Measurements from ENCODE around the gene B4GALNT4.
"Not testable (repeated sequence)": the region's sequence is repeated elsewhere in the genome, so short reads cannot be mapped to it uniquely, and the experiment has no call there.

The B4GALNT4 gene

DNA sequence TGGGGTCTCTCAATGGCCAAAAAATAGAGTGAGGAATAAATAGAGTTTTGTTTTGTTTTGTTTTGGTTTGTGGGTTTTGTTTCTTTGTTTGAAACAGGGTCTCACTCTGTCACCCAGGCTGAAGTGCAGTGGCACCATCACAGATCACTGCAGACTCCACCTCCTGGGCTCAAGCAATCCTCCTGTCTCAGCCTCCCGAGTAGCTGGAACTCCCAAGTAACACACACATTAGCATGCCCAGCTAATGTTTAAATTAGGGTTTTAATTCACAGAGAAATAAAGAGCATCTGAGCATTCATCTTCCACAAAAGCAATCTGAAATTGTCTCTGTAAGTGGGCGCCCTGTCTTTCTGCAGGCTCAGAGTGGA is 39.4 kb upstream of the B4GALNT4 start:
- TF ChIP-seq TAF1 (IDR thresholded peaks at IDR 0.05; ENCODE audit: borderline replicate concordance, low read depth, low read length) = no peak
- 0 out of 2 replicates have a peak, but pooled peaks have one; percentile 9 for TF ChIP-seq POLR2A (IDR thresholded peaks at IDR 0.05; ENCODE audit: low read depth, low read length)
- FAIRE-seq = peak; percentile 38
- no peak for DNase-seq (ENCODE audit: insufficient read length)

DNA sequence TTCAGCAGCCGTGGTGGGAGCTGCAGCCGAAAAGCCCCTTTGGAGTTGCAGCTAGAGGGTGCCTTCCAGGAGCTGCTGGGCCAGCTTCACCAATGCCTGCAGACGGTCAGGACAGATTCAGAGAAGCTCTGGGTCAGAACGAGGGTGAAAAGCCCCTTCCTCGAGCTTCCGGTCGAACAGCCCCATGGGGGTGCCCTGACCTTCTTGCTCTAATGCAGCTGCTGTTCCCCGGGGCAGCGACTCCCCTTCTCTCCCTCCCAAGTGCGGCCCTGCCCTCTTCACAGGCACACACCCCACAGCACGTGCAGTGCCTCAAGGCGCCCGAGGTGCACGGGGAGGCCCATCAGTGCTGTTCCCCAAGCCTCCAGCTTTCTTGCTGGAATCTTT is 39.0 kb upstream of the B4GALNT4 start:
- TF ChIP-seq POLR2AphosphoS5 (IDR thresholded peaks at IDR 0.05; ENCODE audit: low read depth, low read length) (no peak), POLR2A (IDR thresholded peaks at IDR 0.05; ENCODE audit: low read depth, low read length) (no peak), TAF1 (IDR thresholded peaks at IDR 0.05; ENCODE audit: borderline replicate concordance, low read depth, low read length) (no peak)
- DNase-seq (ENCODE audit: insufficient read length) = no peak
- FAIRE-seq = no peak

DNA sequence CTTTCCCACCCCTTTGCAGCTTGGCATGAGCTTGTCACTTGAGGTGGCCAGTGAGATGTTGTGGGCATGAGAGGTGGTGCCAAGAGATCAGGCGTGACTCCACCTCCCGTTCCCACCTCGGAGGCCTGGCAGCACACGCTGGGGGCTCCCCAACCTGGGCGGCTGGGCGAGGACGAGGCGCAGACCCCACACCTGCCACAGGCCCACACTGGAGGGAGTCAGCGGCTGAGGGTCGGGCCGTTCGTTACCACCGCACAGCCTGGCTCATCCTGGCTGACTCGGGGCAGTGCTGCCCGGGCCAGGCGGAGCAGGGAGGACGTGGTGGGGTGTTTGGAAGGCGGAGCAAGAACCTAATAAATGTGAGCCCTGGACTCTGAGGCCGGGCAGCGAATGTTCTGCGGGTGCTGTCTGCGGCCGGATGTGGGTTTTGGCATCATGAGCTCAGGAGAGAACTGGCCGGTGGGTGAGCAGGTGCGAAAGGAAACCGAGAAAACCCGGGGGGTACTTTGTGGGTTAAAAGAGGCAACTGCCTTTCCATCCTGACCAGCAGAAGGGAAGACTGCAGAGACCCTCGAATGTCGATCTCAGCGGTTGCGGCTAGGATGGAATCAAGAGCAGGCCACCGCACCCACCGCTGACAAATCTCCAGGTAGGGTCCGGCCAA is 38.5 kb upstream of the B4GALNT4 start:
- FAIRE-seq = peak; percentile 85

DNA sequence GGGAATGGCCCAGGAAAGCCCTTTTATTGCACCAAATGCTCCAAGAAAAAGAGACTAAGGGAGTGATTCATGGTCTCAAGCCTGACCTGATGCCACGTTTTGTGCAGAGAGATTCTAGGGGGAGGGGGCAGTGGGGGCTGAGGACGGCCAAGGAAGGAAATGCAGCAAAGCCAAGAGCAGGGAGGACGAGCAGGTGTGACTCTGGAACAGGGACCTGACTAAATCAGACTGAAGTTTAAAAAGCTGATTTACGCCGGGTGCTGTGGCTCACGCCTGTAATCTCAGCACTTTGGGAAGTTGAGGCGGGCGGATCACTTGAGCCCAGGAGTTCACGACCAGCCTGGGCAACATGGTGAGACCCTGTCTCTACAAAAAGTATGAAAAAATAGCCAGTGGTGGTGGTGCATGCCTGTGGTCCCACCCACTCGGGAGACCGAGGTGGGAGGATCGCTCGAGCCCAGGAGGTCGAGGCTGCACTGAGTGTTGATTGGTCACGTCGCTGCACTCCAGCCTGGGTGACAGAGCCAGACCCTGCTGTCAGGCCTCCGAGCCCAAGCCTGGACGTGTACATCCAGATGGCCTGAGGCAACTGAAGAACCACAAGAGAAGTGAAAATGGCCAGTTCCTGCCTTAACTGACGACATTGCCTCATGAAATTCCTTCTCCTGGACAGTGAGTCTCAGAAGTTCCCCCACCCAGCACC is 37.8 kb upstream of the B4GALNT4 start:
- FAIRE-seq (peak; percentile 46), DNase-seq (ENCODE audit: insufficient read length) (no peak)
- no peak for TF ChIP-seq POLR2AphosphoS5 (IDR thresholded peaks at IDR 0.05; ENCODE audit: low read depth, low read length)
- no peak for TF ChIP-seq TAF1 (IDR thresholded peaks at IDR 0.05; ENCODE audit: borderline replicate concordance, low read depth, low read length)
- TF ChIP-seq POLR2A (IDR thresholded peaks at IDR 0.05; ENCODE audit: low read depth, low read length) = no peak

More for the DNA sequence above, 38.5 kb upstream of the B4GALNT4 start:
- DNase-seq (ENCODE audit: insufficient read length) = no peak
- TF ChIP-seq POLR2A (IDR thresholded peaks at IDR 0.05; ENCODE audit: low read depth, low read length) (no peak), POLR2AphosphoS5 (IDR thresholded peaks at IDR 0.05; ENCODE audit: low read depth, low read length) (no peak), TAF1 (IDR thresholded peaks at IDR 0.05; ENCODE audit: borderline replicate concordance, low read depth, low read length) (no peak)

DNA sequence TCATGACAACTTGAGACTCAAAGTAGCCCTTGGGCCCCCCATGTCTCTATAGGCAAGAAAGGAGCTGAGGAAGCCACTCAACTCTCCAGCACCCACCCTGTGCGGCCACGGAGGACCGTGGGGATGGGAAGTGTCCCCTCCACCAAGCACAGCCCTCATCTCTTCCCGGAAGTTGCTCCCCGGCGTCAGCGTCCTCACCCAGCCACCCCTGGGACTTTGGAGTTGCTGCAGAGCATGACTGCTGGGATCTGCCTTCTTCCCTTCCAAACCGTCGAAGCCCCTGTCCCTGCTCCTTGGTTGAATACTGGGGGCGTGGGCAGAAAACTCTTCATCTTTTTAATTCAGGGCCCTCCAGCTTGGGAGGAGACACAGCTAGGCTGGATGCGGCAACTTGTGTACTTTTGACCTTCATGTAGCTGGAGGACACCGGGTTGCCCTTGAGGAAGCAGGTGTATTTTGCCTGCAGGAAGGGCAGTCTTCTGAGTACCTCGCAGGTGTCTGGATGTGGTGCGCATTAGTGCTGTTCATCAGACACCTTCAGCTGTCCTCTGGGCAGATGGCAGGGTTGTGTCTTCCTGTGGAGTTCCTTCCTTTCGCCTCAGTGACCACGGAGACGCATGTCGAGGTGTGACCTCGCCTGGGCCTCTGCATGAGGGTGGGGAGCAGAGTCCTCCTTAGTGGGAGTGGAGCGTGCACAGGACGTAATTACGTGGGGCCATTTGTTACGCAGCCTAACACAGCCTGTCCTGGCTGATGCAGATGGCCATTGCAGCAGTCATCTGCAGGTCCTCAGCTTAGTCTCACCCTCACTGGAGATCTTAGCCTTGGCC is 36.4 kb upstream of the B4GALNT4 start:
- no peak for DNase-seq (ENCODE audit: insufficient read length)
- FAIRE-seq = peak; percentile 50
- TF ChIP-seq TAF1 (IDR thresholded peaks at IDR 0.05; ENCODE audit: borderline replicate concordance, low read depth, low read length) (no peak), POLR2A (IDR thresholded peaks at IDR 0.05; ENCODE audit: low read depth, low read length) (no peak), POLR2AphosphoS5 (IDR thresholded peaks at IDR 0.05; ENCODE audit: low read depth, low read length) (no peak)

DNA sequence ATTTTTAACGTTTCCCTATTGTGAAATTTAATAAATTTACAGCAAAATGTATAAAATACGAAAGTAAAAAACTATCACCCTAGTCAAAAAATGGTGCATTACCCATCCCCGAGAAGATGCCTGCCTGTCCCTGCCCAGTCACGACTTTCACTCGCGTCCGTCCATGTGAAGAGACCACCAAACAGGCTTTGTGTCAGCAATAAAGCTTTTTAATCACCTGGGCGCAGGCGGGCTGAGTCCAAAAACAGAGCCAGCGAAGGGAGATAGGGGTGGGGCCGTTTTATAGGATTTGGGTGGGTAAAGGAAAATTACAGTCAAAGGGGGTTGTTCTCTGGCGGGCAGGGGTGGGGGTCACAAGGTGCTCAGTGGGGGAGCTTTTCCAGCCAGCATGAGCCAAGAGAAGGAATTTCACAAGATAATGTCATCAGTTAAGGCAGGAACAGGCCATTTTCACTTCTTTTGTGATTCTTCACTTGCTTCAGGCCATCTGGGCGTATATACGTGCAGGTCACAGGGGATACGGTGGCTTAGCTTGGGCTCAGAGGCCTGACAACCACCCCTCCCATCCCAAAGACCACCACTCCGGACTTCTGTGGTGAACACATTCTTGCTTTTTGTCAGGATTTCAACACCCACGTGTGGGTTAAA is 35.6 kb upstream of the B4GALNT4 start:
- not testable (repeated sequence) for DNase-seq (ENCODE audit: insufficient read length); FAIRE-seq

DNA sequence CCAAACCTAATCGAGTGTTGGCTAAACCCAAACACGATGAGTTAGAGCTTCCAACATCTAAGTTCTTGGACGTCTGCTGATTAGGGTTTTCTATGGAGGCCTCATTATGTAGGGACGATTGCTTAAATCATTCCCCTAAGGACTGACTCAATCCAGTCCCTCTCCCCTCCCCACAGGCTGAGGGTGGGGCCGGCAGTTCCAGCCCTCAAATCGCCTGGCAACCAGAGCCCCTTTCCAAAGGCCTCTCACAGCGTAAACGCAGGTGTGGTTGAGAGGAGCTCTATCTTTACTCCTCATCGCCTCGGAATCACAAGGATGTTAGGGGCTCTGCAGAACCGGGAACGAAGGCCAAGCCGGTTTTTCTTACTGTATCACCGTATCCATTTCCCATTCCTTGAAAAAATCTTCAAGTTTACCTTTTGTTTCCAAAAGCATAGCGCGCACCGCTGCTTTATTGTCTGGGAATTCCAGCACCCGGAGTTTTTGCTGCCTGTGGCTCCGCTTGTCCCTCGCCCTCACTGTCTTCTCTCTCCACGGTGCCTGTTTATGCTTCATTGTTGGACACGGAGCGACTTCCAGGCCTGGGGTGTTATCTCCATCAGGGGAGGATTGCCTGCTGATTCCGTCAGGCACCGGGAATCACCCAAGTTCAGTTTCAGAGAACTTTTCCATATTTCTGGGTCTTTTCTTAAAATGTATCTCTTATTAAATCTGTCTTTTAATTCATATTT is 34.9 kb upstream of the B4GALNT4 start:
- no peak for FAIRE-seq
- DNase-seq (ENCODE audit: insufficient read length) = no peak
- TF ChIP-seq POLR2AphosphoS5 (IDR thresholded peaks at IDR 0.05; ENCODE audit: low read depth, low read length) (no peak), TAF1 (IDR thresholded peaks at IDR 0.05; ENCODE audit: borderline replicate concordance, low read depth, low read length) (no peak), POLR2A (IDR thresholded peaks at IDR 0.05; ENCODE audit: low read depth, low read length) (no peak)

DNA sequence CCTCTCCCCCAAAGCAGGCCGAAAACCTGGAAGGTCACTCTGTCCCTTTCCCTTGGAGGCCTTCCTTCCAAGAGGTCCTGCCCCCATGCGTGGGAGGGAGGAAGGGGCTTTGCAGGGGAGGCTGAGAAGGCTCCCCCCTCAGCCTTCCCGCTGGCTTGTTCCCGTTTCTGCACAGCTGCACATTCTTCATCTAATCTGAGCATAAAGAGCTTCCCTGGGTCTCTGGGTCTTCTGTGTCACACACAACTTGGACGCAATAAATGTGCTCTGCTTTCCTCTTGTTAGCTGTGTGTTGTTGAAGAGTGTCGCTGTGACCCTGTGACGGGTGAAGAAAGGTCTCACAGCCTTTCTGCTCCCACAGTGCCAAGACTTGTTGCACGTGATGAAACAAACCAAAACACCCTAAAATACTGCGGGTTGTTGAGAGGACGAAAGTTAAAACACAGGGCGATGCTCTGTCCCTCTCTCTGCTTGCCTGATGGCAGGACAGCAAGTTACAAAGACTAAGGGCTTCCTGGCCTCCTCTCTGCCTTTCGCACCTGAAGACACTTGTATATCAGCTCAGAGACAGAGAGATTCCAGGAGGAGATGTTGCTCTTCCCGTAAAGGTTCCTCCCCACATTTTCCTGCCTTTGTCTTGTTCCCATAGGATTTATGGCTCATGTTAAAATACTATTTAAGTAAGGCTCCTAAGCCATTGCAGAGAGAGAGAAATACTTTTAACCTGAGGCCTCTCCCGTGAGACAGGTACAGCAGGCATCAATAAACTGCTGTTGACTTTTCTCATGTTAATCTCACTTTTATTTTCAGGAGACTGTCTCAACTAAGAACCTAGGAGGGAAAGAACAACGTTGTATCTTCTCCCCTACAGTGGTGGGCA is 33.3 kb upstream of the B4GALNT4 start:
- TF ChIP-seq TAF1 (IDR thresholded peaks at IDR 0.05; ENCODE audit: borderline replicate concordance, low read depth, low read length) (no peak), POLR2A (IDR thresholded peaks at IDR 0.05; ENCODE audit: low read depth, low read length) (no peak), POLR2AphosphoS5 (IDR thresholded peaks at IDR 0.05; ENCODE audit: low read depth, low read length) (no peak)
- DNase-seq (ENCODE audit: insufficient read length) (no peak), FAIRE-seq (no peak)

DNA sequence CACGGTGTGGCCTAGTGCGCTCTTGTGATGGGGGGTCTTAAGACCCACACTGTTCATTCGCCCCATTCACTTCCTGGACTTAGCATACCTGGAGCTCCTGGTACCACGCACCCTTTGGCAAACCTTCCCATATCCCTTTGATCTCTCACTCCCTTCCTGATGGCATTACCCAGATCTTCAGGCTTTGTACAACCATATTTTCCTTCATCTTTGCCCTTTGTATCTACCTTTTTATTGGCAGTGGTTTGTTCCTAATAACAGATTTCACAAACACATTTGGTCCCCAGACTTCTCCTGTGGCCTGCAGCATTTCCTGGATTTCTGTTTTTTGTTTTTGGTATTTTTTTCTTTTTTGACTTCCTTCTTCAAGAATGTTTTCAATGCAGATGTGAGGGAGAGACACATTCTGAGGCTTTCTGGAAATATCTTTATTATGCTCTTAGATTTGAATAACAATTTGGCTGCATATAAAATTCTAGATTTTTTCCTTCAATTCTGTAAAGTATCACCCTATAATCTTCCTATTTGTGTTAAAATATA is 32.6 kb upstream of the B4GALNT4 start:
- TF ChIP-seq TAF1 (IDR thresholded peaks at IDR 0.05; ENCODE audit: borderline replicate concordance, low read depth, low read length) = no peak
- TF ChIP-seq POLR2AphosphoS5 (IDR thresholded peaks at IDR 0.05; ENCODE audit: low read depth, low read length) = no peak
- TF ChIP-seq POLR2A (IDR thresholded peaks at IDR 0.05; ENCODE audit: low read depth, low read length) = no peak
- FAIRE-seq = peak; percentile 46
- DNase-seq (ENCODE audit: insufficient read length) = no peak

DNA sequence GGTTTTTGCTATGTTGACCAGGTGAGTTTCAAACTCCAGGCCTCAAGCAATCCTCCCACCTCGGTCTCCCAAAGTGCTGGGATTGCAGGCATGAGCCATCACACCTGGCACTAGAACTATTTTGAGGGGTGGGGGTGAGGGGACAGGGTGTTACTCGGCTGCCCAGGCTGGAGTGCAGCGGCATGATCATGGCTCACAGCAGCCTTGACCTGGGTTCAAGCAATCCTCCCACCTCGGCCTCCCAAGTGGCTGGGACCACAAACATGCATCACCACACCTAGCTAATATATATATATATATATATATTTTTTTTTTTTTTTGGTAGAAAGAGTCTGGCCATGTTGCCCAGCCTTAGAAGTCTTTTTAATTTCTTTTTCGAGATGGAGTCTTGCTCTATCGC is 31.6 kb upstream of the B4GALNT4 start:
- DNase-seq (ENCODE audit: insufficient read length) (no peak), FAIRE-seq (no peak)

More for the DNA sequence above, 31.6 kb upstream of the B4GALNT4 start:
- TF ChIP-seq TAF1 (IDR thresholded peaks at IDR 0.05; ENCODE audit: borderline replicate concordance, low read depth, low read length) = no peak
- TF ChIP-seq POLR2AphosphoS5 (IDR thresholded peaks at IDR 0.05; ENCODE audit: low read depth, low read length) = no peak
- no peak for TF ChIP-seq POLR2A (IDR thresholded peaks at IDR 0.05; ENCODE audit: low read depth, low read length)
